Stomach (tissue), 9 donors: ENCODE results near the gene LGALS3BP. TPM values are rescaled to one million over a fixed set of nuclear protein-coding genes. Genes with fewer than 3 reads are reported as not detected.

ENCODE experiments used
- DNase-seq, 2 donors: peaks; one replicate each; pipeline versions ENCODE4 v3.0.0 to v3.0.0-alpha.2; 2013 to 2019
- H3K27ac ChIP-seq, 5 donors: fragments of 200-600 bp in 4 of 5; sonication (generic) in 4 of 5; one replicate each; pipeline ENCODE4 v1.5.1; 2013 to 2019; ENCODE audit warnings: mild to moderate bottlenecking in 1 of 5, moderate library complexity in 1 of 5
- H3K27me3 ChIP-seq, 3 donors: fragments of 200-600 bp; sonication (generic); one replicate each; pipeline ENCODE4 v1.5.1; 2017 to 2019; ENCODE audit warnings: mixed run types in 1 of 3
- H3K36me3 ChIP-seq, 4 donors: fragments of 200-600 bp; sonication (generic); 1 replicate in 3 of 4; 2 replicates in 1 of 4; pipeline ENCODE4 v1.5.1; 2016 to 2019
- H3K4me1 ChIP-seq, 4 donors: fragments of 200-600 bp; sonication (generic); one replicate each; pipeline ENCODE4 v1.5.1; 2016 to 2019
- H3K4me3 ChIP-seq, 4 donors: fragments of 200-600 bp; sonication (generic) in 3 of 4; one replicate each; pipeline ENCODE4 v1.5.1; 2016 to 2019; ENCODE audit warnings: mild to moderate bottlenecking in 1 of 4
- H3K9me3 ChIP-seq, 4 donors: fragments of 200-600 bp; sonication (generic); one replicate each; pipeline ENCODE4 v1.5.1; 2016 to 2019
- CTCF ChIP-seq, 7 experiments: fragments of 450-650 bp in 4 of 7; fragments of 200-600 bp in 3 of 7; sonication (generic) in 3 of 7; IDR thresholded peaks; one replicate each; pipeline ENCODE4 v1.5.1; 2016 to 2019; ENCODE audit warnings: antibody characterized with exemption in 7 of 7, control low read depth in 2 of 7, mild to moderate bottlenecking in 1 of 7
- EP300 ChIP-seq: sonication (generic); formaldehyde crosslinking; IDR thresholded peaks from one replicate; pipeline ENCODE4 v1.6.1; 2017; ENCODE audit warnings: antibody characterized with exemption
- POLR2A ChIP-seq, 4 donors: fragments of 450-650 bp; IDR thresholded peaks; one replicate each; pipeline ENCODE4 v1.6.1; 2016; ENCODE audit warnings: antibody characterized with exemption in 4 of 4, control low read depth in 2 of 4, mild to moderate bottlenecking in 1 of 4, moderate library complexity in 1 of 4
- POLR2AphosphoS5 ChIP-seq, 3 donors: sonication (generic); formaldehyde crosslinking; IDR thresholded peaks; one replicate each; pipeline ENCODE4 v1.6.1; 2016; ENCODE audit warnings: antibody characterized with exemption in 3 of 3
- WGBS, 5 donors: extraction: QIAGEN DNeasy Blood & Tissue Kit in 3 of 5; methylation state at CpG; one replicate each; pipeline versions ENCODE4 v1.1.5 to v1.1.7; 2013 to 2018; 5-methylcytosine and 5-hydroxymethylcytosine counted together
- intact Hi-C: fragments of 100-400 bp; cut with DNase I; formaldehyde crosslinking; loops from one replicate; pipeline ENCODE4 v1.15.1; 2023; ENCODE audit warnings: low total_unique reads
- polyA plus RNA-seq, 3 donors: library from polyadenylated mRNA; stranded (reverse); fragments of 200-250 nt; gene quantifications; one replicate each; pipeline ENCODE4 v1.2.3, GENCODE V29; 2013
- total RNA-seq, 5 donors: library from RNA; depleted of rRNA; stranded (reverse); fragments of >200 nt; gene quantifications; one replicate each; pipeline versions ENCODE4 v1.1.0 to v1.2.3, GENCODE V29; 2014 to 2016
- donor health status: healthy with polysubstance abuse.
- donor health status: Bipolar disorder and iron deficiency.
- donor health status: healthy.

LGALS3BP gene
- total and polyA plus RNA-seq, 8 donors, result 63.4 to 625 (median 192) TPM

DNA sequence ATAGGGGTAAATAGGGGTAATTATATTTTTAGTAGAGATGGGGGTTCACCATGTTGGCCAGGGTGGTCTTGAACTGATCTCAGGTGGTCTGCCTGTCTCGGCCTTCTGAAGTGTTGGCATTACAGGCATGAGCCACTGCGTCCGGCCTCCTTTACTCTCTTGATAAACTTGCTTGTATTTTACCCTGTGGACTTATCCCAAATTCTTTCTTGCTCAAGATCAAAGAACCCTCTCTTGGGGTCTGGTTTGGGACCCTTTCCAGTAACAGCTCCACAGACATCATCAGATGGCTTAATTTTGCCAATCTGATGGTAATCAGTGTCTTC, 38.6 kb upstream of the LGALS3BP start:
- intact Hi-C loops, result no loop called here
- WGBS, 5 donors, result 88 to 99% (median 92%) methylated on average over 3 of the region's 3 CpGs
- Histone ChIP-seq H3K27ac (no peak overlapping the region), H3K4me1 (peaks cover 36 to 46% (median 41%) of the 10 kb centered on the region in 4 donors), H3K36me3 (no peaks in the 10 kb centered on the region), H3K9me3 (no peaks in the 10 kb centered on the region), H3K4me3 (no peak overlapping the region), H3K27me3 (peaks cover 0 to 7% (median 0%) of the 10 kb centered on the region in 3 donors)
- TF ChIP-seq EP300 (no peak), POLR2AphosphoS5 (IDR thresholded peaks at IDR 0.05) (no peak), CTCF (IDR thresholded peaks at IDR 0.05) (no peak), POLR2A (IDR thresholded peaks at IDR 0.05) (no peak)
- DNase-seq, result no peak

DNA sequence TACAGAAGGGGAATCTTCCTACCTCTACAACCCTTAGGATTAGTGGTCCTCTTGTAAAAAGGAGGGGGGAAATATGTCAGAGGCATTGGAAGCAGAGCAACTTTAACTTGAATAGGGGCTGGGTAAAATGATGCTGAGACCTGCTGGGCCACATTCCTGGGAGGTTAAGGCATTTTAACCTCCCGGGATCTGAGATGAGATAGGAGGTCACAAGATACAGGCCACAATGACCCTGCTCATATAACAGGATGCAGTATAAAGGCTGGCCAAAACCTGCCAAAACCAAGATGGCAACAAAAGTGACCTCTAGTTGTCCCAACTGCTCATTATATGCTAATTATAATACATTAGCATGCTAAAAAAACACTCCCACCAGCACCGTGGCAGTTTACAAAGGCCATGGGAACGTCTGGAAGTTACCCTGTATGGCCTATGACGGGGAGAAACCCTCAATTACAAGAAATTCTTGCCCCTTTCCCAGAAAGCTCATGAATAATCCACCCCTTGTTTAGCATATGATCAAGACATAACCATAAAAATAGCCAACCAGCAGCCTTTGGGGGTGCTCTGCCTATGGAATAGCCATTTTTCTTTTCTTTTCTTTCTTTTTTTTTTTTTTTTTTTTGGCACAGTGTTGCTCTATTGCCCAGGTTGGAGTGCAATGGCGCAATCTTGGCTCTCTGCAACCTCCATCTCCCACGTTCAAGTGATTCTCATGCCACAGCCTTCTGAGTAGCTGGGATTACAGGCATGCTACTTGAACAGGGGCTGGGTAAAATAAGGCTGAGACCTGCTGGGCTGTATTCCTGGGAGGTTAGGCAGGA, 38.0 kb upstream of the LGALS3BP start:
- H3K4me3 ChIP-seq, result no peak overlapping the region
- intact Hi-C loops, result no loop called here
- peaks cover 30 to 41% (median 35%) of the 10 kb centered on the region in 4 donors for H3K4me1 ChIP-seq
- H3K27me3 ChIP-seq, result peaks cover 0 to 3% (median 0%) of the 10 kb centered on the region in 3 donors
- H3K27ac ChIP-seq, result no peak overlapping the region
- TF ChIP-seq POLR2A (IDR thresholded peaks at IDR 0.05) (no peak), EP300 (no peak), CTCF (IDR thresholded peaks at IDR 0.05) (no peak), POLR2AphosphoS5 (IDR thresholded peaks at IDR 0.05) (no peak)
- 64 to 73% (median 69%) methylated on average over 6 of the region's 6 CpGs for WGBS, 5 donors
- no peak for DNase-seq
- no peaks in the 10 kb centered on the region for H3K9me3 ChIP-seq
- H3K36me3 ChIP-seq, result no peaks in the 10 kb centered on the region

DNA sequence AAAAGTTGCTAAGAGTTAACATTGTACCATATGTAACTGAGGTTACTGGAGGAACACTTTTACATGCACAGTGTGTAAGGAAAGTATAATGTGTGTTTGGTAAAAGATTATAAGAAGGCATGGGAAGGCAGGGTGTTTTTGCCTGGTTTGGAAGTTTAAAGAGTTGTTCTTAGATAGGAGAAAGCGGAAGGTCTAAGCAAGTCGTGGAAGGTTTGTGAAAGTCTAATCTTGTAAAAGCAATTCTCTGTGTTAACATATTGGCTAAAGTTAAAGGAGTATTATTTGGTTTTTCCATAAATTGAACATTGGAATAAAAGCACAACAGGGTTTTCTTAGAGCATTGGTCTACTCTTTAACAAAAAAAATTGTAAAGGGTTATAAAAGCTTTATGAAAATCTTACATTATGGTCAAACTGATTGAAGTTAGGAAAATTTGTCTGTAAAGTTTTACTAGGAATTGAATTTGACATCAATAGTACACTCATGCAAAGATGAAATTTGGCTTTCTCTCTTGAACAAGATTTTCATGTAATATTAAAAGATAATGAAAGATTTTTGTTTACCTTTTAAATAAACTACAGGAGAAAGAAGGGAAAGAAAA, 34.5 kb upstream of the LGALS3BP start:
- Histone ChIP-seq H3K9me3 (no peaks in the 10 kb centered on the region), H3K27me3 (no peaks in the 10 kb centered on the region), H3K4me1 (peaks cover 10 to 13% (median 12%) of the 10 kb centered on the region in 4 donors), H3K4me3 (no peak overlapping the region), H3K36me3 (no peaks in the 10 kb centered on the region), H3K27ac (no peak overlapping the region)
- 78 to 91% (median 88%) methylated on average over 2 of the region's 2 CpGs for WGBS, 5 donors
- DNase-seq, result no peak
- TF ChIP-seq EP300, result no peak
- intact Hi-C loops, result no loop called here

GRCh38 chr17:79012563-79013134, 32.9 kb upstream of the LGALS3BP start:
- intact Hi-C loops, result no loop called here
- Histone ChIP-seq H3K27me3 (no peaks in the 10 kb centered on the region), H3K27ac (no peak overlapping the region), H3K4me3 (no peak overlapping the region), H3K9me3 (no peaks in the 10 kb centered on the region), H3K36me3 (no peaks in the 10 kb centered on the region), H3K4me1 (peaks cover 19 to 25% (median 23%) of the 10 kb centered on the region in 4 donors)
- WGBS, 5 donors, result 73 to 83% (median 77%) methylated on average over 6 of the region's 6 CpGs
- no peak for TF ChIP-seq POLR2A (IDR thresholded peaks at IDR 0.05)
- TF ChIP-seq EP300, result no peak
- no peak for TF ChIP-seq CTCF (IDR thresholded peaks at IDR 0.05)
- TF ChIP-seq POLR2AphosphoS5 (IDR thresholded peaks at IDR 0.05), result no peak
- no peak for DNase-seq
